ENCODE measurements around the gene LIFR. TPM values are rescaled to one million over a fixed set of nuclear protein-coding genes. Genes with fewer than 3 reads are reported as not detected.

The LIFR gene
- total RNA-seq, 1 experiment from 2014 or later, result 7.8 TPM

DNA sequence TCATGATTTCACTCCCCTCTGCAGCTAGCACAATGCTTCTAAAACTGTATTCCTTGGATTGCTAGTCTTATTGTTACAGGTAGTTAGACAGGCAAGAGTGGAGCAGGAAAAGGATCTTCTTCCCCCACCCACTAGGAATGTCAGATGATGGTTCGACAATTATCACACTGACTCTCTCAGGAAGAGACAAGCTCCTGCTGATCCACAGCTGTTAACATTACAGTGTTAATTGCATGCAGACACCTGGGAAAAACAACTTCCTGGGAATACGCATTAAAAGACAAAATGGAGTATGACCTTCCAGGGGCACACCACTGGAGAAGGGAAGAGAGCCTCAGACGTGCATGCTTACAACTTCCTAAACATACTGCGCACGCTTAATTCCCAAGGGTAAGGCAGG lies 46.2 kb upstream of the LIFR start:
- no peak for DNase-seq

More for the DNA sequence above, 46.2 kb upstream of the LIFR start:
- H3K18ac ChIP-seq (ENCODE audit: insufficient read length, low read depth, low read length), result no peak overlapping the region
- no CpG with 5 or more reads among the region's 5 CpGs for WGBS (ENCODE audit: extremely low coverage, insufficient read length, low lambda C conversion rate)
- no peaks in the 10 kb centered on the region for H3K79me1 ChIP-seq (ENCODE audit: insufficient read depth, low read depth, low read length, poor library complexity, severe bottlenecking)
- H4K20me1 ChIP-seq (ENCODE audit: control insufficient read depth, insufficient read depth, insufficient read length), result no peaks in the 10 kb centered on the region
- no peak overlapping the region for H2BK120ac ChIP-seq (ENCODE audit: low read depth, low read length, poor library complexity, severe bottlenecking)
- H3K4ac ChIP-seq (ENCODE audit: low read depth, low read length), result no peak overlapping the region
- no peaks in the 10 kb centered on the region for H3K9me3 ChIP-seq (ENCODE audit: control insufficient read depth, low read depth, low read length)
- no peaks in the 10 kb centered on the region for H3K79me2 ChIP-seq (ENCODE audit: insufficient read depth, low read length)
- no peaks in the 10 kb centered on the region for H3K23me2 ChIP-seq (ENCODE audit: insufficient read length, low read depth, low read length, poor library complexity, severe bottlenecking)
- H3K9ac ChIP-seq (ENCODE audit: extremely low read depth, insufficient read length, low read length), result no peak overlapping the region
- no peak overlapping the region for H3T11ph ChIP-seq (ENCODE audit: low read length)
- no peak overlapping the region for H3K27ac ChIP-seq (ENCODE audit: insufficient read length, low read depth, low read length)
- H4K8ac ChIP-seq (replicated peaks; ENCODE audit: insufficient read length, low read depth, low read length), result no peak overlapping the region
- H3K27me3 Mint-ChIP-seq (ENCODE audit: low read depth), result no peaks in the 10 kb centered on the region
- no peak overlapping the region for H3K14ac ChIP-seq (ENCODE audit: insufficient read depth, low read length)
- H3K4me1 ChIP-seq (ENCODE audit: insufficient read depth, low read length), result no peaks in the 10 kb centered on the region; the same call in 1 of the 2 replicates
- H2BK12ac ChIP-seq (ENCODE audit: insufficient read length, low read depth, low read length), result no peak overlapping the region
- TF ChIP-seq CTCF (conservative IDR thresholded peaks at IDR 0.05), result no peak
- no peak overlapping the region for H3K4me3 Mint-ChIP-seq
- H3K27me3 ChIP-seq (ENCODE audit: insufficient read depth, low read length), result no peaks in the 10 kb centered on the region
- H3K36me3 Mint-ChIP-seq (ENCODE audit: insufficient read depth in 1 of 3, low read depth in 3 of 3), result no peaks in the 10 kb centered on the region; a peak in 1 of 7 replicates
- H2AK5ac ChIP-seq (ENCODE audit: insufficient read length, low read length), result no peak overlapping the region
- H4K5ac ChIP-seq (ENCODE audit: insufficient read length, low read depth, low read length), result no peak overlapping the region
- no peak overlapping the region for H3K4me2 ChIP-seq (ENCODE audit: insufficient read depth, insufficient read length, low read length)
- H2AFZ ChIP-seq (ENCODE audit: low read length), result no peak overlapping the region
- no peak overlapping the region for H3K23ac ChIP-seq (ENCODE audit: insufficient read length, low read depth, low read length)
- H3K56ac ChIP-seq (ENCODE audit: insufficient read length, low read depth, low read length), result no peak overlapping the region
- H4K91ac ChIP-seq (ENCODE audit: insufficient read length, low read depth, low read length), result no peak overlapping the region
- no peak overlapping the region for H2BK5ac ChIP-seq (ENCODE audit: insufficient read length, low read length)
- H3K9me3 Mint-ChIP-seq, result no peaks in the 10 kb centered on the region; a peak in 1 of 5 replicates
- peaks cover 11 to 18% of the 10 kb centered on the region in 2 experiments for H3K4me1 Mint-ChIP-seq
- peak overlapping the region in 1 of 3 experiments; percentile 44; a peak in 1 of 7 replicates for H3K27ac Mint-ChIP-seq
- no peak overlapping the region for H2BK15ac ChIP-seq (ENCODE audit: low read depth, low read length)
- no peak overlapping the region for H2BK20ac ChIP-seq (ENCODE audit: low read depth, low read length, poor library complexity, severe bottlenecking)

Data from H9 (cell line).